CD4-positive, alpha-beta T cell (primary cell): ENCODE data around the gene ZNF692. TPM values are rescaled to one million over a fixed set of nuclear protein-coding genes. Genes with fewer than 3 reads are reported as not detected.

Source experiments
- ATAC-seq: fragments of 200-7000 bp; cut with Tn5 transposase; one replicate; pipeline ENCODE4 v1.10.0; 2022; ENCODE audit warnings: mild to moderate bottlenecking; ENCODE audit not compliant: poor library complexity
- CTCF ChIA-PET: fragments of 350-600 bp; sonication (Branson Sonifier 250); formaldehyde crosslinking; loops from one replicate; lab custom pipeline; 2021; ENCODE audit warnings: antibody characterized with exemption, inconsistent platforms; lab: Charles Lee
- POLR2A ChIA-PET: fragments of 350-600 bp; sonication (Branson Sonifier 250); formaldehyde crosslinking; loops from one replicate; lab custom pipeline; 2021; ENCODE audit warnings: antibody characterized with exemption, inconsistent platforms; lab: Charles Lee
- DNase-seq, 14 experiments: peaks; one replicate each; pipeline ENCODE4 v3.0.0-alpha.2; 2013 to 2020; ENCODE audit warnings: mixed read lengths in 2 of 14
- H3K27ac ChIP-seq, 2 donors: one replicate each; pipeline versions ENCODE4 v1.5.1 to v1.7.0; 2013; ENCODE audit warnings: low read length in 2 of 2, low read depth in 1 of 2, mild to moderate bottlenecking in 1 of 2
- H3K27me3 ChIP-seq, 2 experiments: 1 replicate in 1 of 2; 2 replicates in 1 of 2; pipeline versions ENCODE4 v1.6.1 to v1.7.0; 2013; ENCODE audit warnings: low read length in 2 of 2, control low read depth in 1 of 2, mild to moderate bottlenecking in 1 of 2, moderate library complexity in 1 of 2; ENCODE audit not compliant: insufficient read depth in 2 of 2, control insufficient read depth in 1 of 2
- H3K36me3 ChIP-seq: one replicate; pipeline ENCODE4 v1.6.1; 2013; ENCODE audit warnings: low read length, control low read depth; ENCODE audit not compliant: insufficient read depth
- H3K4me1 ChIP-seq: one replicate; pipeline ENCODE4 v1.6.1; 2013; ENCODE audit warnings: low read length, control low read depth; ENCODE audit not compliant: insufficient read depth
- H3K4me3 ChIP-seq: one replicate; pipeline ENCODE4 v1.5.1; 2013; ENCODE audit warnings: mild to moderate bottlenecking, low read length, moderate library complexity
- H3K9me3 ChIP-seq, 2 experiments: 1 replicate in 1 of 2; 2 replicates in 1 of 2; pipeline versions ENCODE4 v1.6.1 to v1.7.0; 2013; ENCODE audit warnings: low read length in 2 of 2, mild to moderate bottlenecking in 2 of 2, control low read depth in 1 of 2, moderate library complexity in 1 of 2; ENCODE audit not compliant: control insufficient read depth in 1 of 2, insufficient read depth in 1 of 2
- H3K27ac Mint-ChIP-seq: one replicate; pipeline ENCODE4 v1.8.0; 2020; ENCODE audit warnings: mixed read lengths
- H3K27me3 Mint-ChIP-seq: one replicate; pipeline ENCODE4 v1.8.0; 2021; ENCODE audit warnings: mixed read lengths
- H3K36me3 Mint-ChIP-seq: one replicate; pipeline ENCODE4 v1.8.0; 2021; ENCODE audit warnings: low read depth, mixed read lengths
- H3K4me1 Mint-ChIP-seq: one replicate; pipeline ENCODE4 v1.8.0; 2021; ENCODE audit warnings: low read depth, mixed read lengths
- H3K4me3 Mint-ChIP-seq: one replicate; pipeline ENCODE4 v1.8.0; 2020; ENCODE audit warnings: mild to moderate bottlenecking, mixed read lengths
- H3K9me3 Mint-ChIP-seq: one replicate; pipeline ENCODE4 v1.8.0; 2020; ENCODE audit warnings: mixed read lengths
- CTCF ChIP-seq: fragments of 200-600 bp; IDR thresholded peaks from one replicate; pipeline ENCODE4 v1.8.0; 2022; ENCODE audit warnings: antibody characterized with exemption, mild to moderate bottlenecking
- intact Hi-C, 2 experiments: fragments of 100-400 bp; cut with DNase I in 1 of 2; cut with micrococcal nuclease in 1 of 2; formaldehyde crosslinking; loops; one replicate each; pipeline versions ENCODE4 v1.15.1 to v1.9.0; 2023 to 2025; cut with DNase I, micrococcal nuclease
- total RNA-seq, 174 experiments: library from RNA in 2 of 174; stranded (reverse) in 2 of 174; gene quantifications; one replicate each; pipeline ENCODE4 v1.2.3 and lab custom pipeline; 2021 to 2026

Gene ZNF692
- total RNA-seq, 2 experiments from 2014 or later: 23.3 to 27.3 TPM

GRCh38 chr1:248825909-248826760 lies 32.8 kb downstream of the ZNF692 start, which contains the start of gene SH3BP5L:
SH3BP5L (minus strand) TSS chr1:248825915; CDS start chr1:248824935, 980 bp downstream.
- ChIA-PET CTCF (interaction anchor here (0.8 to 3.2 kb wide), 5 partner anchors 11 to 80 kb away, joined by 3 to 31 read pairs (median 4); partner anchors contain the start of genes PGBD2, ZNF672 and ZNF692), POLR2A (interaction anchor here (0.5 to 4.7 kb wide), 9 partner anchors 10 to 80 kb away, joined by 3 to 98 read pairs (median 9); partner anchors contain the start of genes PGBD2, ZNF672 and ZNF692)
- Histone ChIP-seq H3K27ac (peak within 1 kb of the TSS; percentile 96 to 98), H3K4me1 (peaks cover 58% of the 10 kb centered on the region), H3K27me3 (no peaks in the 10 kb centered on the region), H3K36me3 (peaks cover 29% of the 10 kb centered on the region), H3K4me3 (peak within 1 kb of the TSS; percentile 83), H3K9me3 (no peaks in the 10 kb centered on the region)
- peak; percentile 84 for ATAC-seq
- peaks cover 64% of the 10 kb centered on the region for H3K4me1 Mint-ChIP-seq
- intact Hi-C loops: loop anchor here (1.0 kb wide), 4 partner anchors 12 to 80 kb away; partner anchors contain the start of genes PGBD2 (in 2 of the 2), ZNF672 (in 1 of the 2) and ZNF692 (in 1 of the 2)
- no peaks in the 10 kb centered on the region for H3K9me3 Mint-ChIP-seq
- peak; percentile 80 to 97 (median 87) for DNase-seq
- peak; percentile 83 for TF ChIP-seq CTCF
- no peaks in the 10 kb centered on the region for H3K27me3 Mint-ChIP-seq
- peaks cover 53% of the 10 kb centered on the region for H3K36me3 Mint-ChIP-seq
- peak within 1 kb of the TSS; percentile 95 for H3K27ac Mint-ChIP-seq
- peak within 1 kb of the TSS; percentile 95 for H3K4me3 Mint-ChIP-seq

- POLR2A ChIA-PET: interaction anchor here (0.5 to 4.7 kb wide), 8 partner anchors 9 to 80 kb away, joined by 3 to 98 read pairs (median 12); partner anchors contain the start of genes PGBD2, ZNF672 and ZNF692
- no peaks in the 10 kb centered on the region for H3K27me3 Mint-ChIP-seq
- ATAC-seq: peak; percentile 7
- H3K27ac ChIP-seq: peak overlapping the region; percentile 96 to 98
- peaks cover 63% of the 10 kb centered on the region for H3K4me1 ChIP-seq
- CTCF ChIA-PET: interaction anchor here (0.8 to 3.2 kb wide), 5 partner anchors 12 to 80 kb away, joined by 3 to 31 read pairs (median 4); partner anchors contain the start of genes PGBD2, ZNF672 and ZNF692
- no peaks in the 10 kb centered on the region for H3K9me3 ChIP-seq
- peak overlapping the region; percentile 95 for H3K27ac Mint-ChIP-seq
- H3K4me3 ChIP-seq: peak overlapping the region; percentile 83
- peaks cover 35% of the 10 kb centered on the region for H3K36me3 ChIP-seq
- no peaks in the 10 kb centered on the region for H3K27me3 ChIP-seq
- no peak for TF ChIP-seq CTCF
- peak overlapping the region; percentile 95 for H3K4me3 Mint-ChIP-seq
- intact Hi-C loops: loop anchor here in 1 of 2 experiments (1.0 kb wide), 1 partner anchor 34 kb away; the partner anchor contains the start of gene ZNF692
- H3K9me3 Mint-ChIP-seq: no peaks in the 10 kb centered on the region
- H3K4me1 Mint-ChIP-seq: peaks cover 70% of the 10 kb centered on the region
- peaks cover 58% of the 10 kb centered on the region for H3K36me3 Mint-ChIP-seq
- DNase-seq: no peak
Observed at GRCh38 chr1:248825573-248825908, 33.3 kb downstream of the ZNF692 start.

- intact Hi-C loops: loop anchor here in 1 of 2 experiments (1.0 kb wide), 1 partner anchor 34 kb away; the partner anchor contains the start of gene ZNF692
- peak overlapping the region; percentile 95 for H3K27ac Mint-ChIP-seq
Observed at GRCh38 chr1:248825136-248825535, 33.7 kb downstream of the ZNF692 start.

More at GRCh38 chr1:248825136-248825535, 33.7 kb downstream of the ZNF692 start:
- no peak for TF ChIP-seq CTCF
- Histone ChIP-seq H3K27ac (peak overlapping the region; percentile 96 to 98), H3K4me1 (peaks cover 66% of the 10 kb centered on the region), H3K4me3 (peak overlapping the region; percentile 83), H3K36me3 (peaks cover 38% of the 10 kb centered on the region), H3K27me3 (no peaks in the 10 kb centered on the region), H3K9me3 (no peaks in the 10 kb centered on the region)
- Mint-ChIP-seq H3K36me3 (peaks cover 60% of the 10 kb centered on the region), H3K4me3 (peak overlapping the region; percentile 95), H3K9me3 (no peaks in the 10 kb centered on the region), H3K27me3 (no peaks in the 10 kb centered on the region), H3K4me1 (peaks cover 74% of the 10 kb centered on the region)
- POLR2A ChIA-PET: interaction anchor here (1.8 to 4.7 kb wide), 5 partner anchors 13 to 81 kb away, joined by 9 to 98 read pairs (median 18); partner anchors contain the start of genes PGBD2, ZNF672 and ZNF692
- peak in 1 of 14 experiments; percentile 38 for DNase-seq
- ATAC-seq: no peak
- CTCF ChIA-PET: interaction anchor here (1.0 to 3.2 kb wide), 3 partner anchors 12 to 81 kb away, joined by 3 to 31 read pairs (median 4); partner anchors contain the start of genes PGBD2 and ZNF672
